K562 (cell line): ENCODE results near the gene SLC25A1. TPM values are rescaled to one million over a fixed set of nuclear protein-coding genes. Genes with fewer than 3 reads are reported as not detected.

ENCODE experiments used
- ATF2 ChIP-seq: sonication (generic); formaldehyde crosslinking; IDR thresholded peaks from 2 replicates; pipeline ENCODE4 v1.8.1; 2022; ENCODE audit warnings: missing genetic modification reagents
- BHLHE40 ChIP-seq: IDR thresholded peaks from 2 replicates; pipeline ENCODE4 v1.6.1; 2011; ENCODE audit warnings: low read length, improper control_type of control experiment
- CLOCK ChIP-seq: fragments of 250-450 bp; sonication (Bioruptor Pico); IDR thresholded peaks from 2 replicates; pipeline ENCODE4 v1.4.0; 2020; ENCODE audit warnings: mild to moderate bottlenecking, moderate library complexity, borderline replicate concordance
- HDAC6 ChIP-seq: IDR thresholded peaks from 2 replicates; pipeline ENCODE4 v1.6.1; 2012; ENCODE audit warnings: low read depth, mild to moderate bottlenecking, control low read depth, inconsistent platforms, low read length, moderate library complexity
- HMGXB4 ChIP-seq: sonication (generic); formaldehyde crosslinking; IDR thresholded peaks from 2 replicates; pipeline ENCODE4 v1.8.1; 2023; ENCODE audit warnings: mild to moderate bottlenecking, missing genetic modification reagents
- KAT8 ChIP-seq: fragments of 450-650 bp; IDR thresholded peaks from 2 replicates; pipeline ENCODE4 v1.6.1; 2016; ENCODE audit warnings: low read depth, mild to moderate bottlenecking
- PHB2 ChIP-seq: fragments of 450-650 bp; IDR thresholded peaks from 2 replicates; pipeline ENCODE4 v1.6.1; 2017; ENCODE audit warnings: low read depth
- RBM17 ChIP-seq: fragments of 200-400 bp; formaldehyde crosslinking; IDR thresholded peaks from 2 replicates; pipeline ENCODE4 v1.6.1; 2017; ENCODE audit warnings: low read depth, mild to moderate bottlenecking, low read length, borderline replicate concordance
- SOX6 ChIP-seq: fragments of 450-650 bp; IDR thresholded peaks from 2 replicates; pipeline ENCODE4 v1.6.1; 2014; ENCODE audit warnings: mild to moderate bottlenecking
- STAG1 ChIP-seq: sonication (generic); formaldehyde crosslinking; IDR thresholded peaks from 2 replicates; pipeline ENCODE4 v1.5.0; 2020; ENCODE audit warnings: missing genetic modification reagents, borderline replicate concordance
- SUPT5H ChIP-seq: fragments of 450-650 bp; IDR thresholded peaks from 2 replicates; pipeline ENCODE4 v1.6.1; 2016
- ZNF212 ChIP-seq: fragments of 450-650 bp; formaldehyde crosslinking; IDR thresholded peaks from 2 replicates; pipeline ENCODE4 v1.4.0; 2020; ENCODE audit warnings: mild to moderate bottlenecking
- ZNF316 ChIP-seq: fragments of 450-650 bp; IDR thresholded peaks from 2 replicates; pipeline ENCODE4 v1.6.1; 2016
- polyA plus RNA-seq, 8 experiments: library from polyadenylated mRNA; depleted of rRNA in 4 of 8; stranded (reverse) in 5 of 8; unstranded in 3 of 8; fragments of >200 nt; fragmentation: Nextera tagmentation in 2 of 8; fragmentation: Illumina TruSeq in 1 of 8; extraction: Ambion mirVana in 2 of 8; extraction: Trizol in 1 of 8; gene quantifications; 2 replicates each; pipeline versions ENCODE4 v1.2.1 to v1.2.3, GENCODE V29; 2011 to 2014; ENCODE audit warnings: inconsistent platforms in 1 of 8, missing spikeins in 1 of 8
- total RNA-seq, 7 experiments: library from RNA; depleted of rRNA in 6 of 7; stranded (reverse); fragments of >200 nt in 6 of 7; fragmentation: Illumina TruSeq in 2 of 7; extraction: Trizol in 2 of 7; gene quantifications; 2 replicates each; pipeline versions ENCODE4 v1.2.1 to v1.2.3, GENCODE V29; 2011 to 2021; ENCODE audit warnings: low replicate concordance in 1 of 7
- TF ChIP-seq, protein P1 (sequence below): sonication (generic); formaldehyde crosslinking; IDR thresholded peaks from 2 replicates; pipeline ENCODE4 v1.8.0; 2022; ENCODE audit warnings: missing genetic modification reagents, mild to moderate bottlenecking, borderline replicate concordance
- TF ChIP-seq, protein P2 (sequence below): fragments of 250-450 bp; sonication (Bioruptor Pico); IDR thresholded peaks from 2 replicates; pipeline ENCODE4 v1.9.0; 2021; ENCODE audit warnings: mild to moderate bottlenecking, inconsistent platforms
- TF ChIP-seq, protein P3 (sequence below): fragments of 250-450 bp; sonication (Bioruptor Pico); IDR thresholded peaks from 2 replicates; pipeline ENCODE4 v1.5.0; 2020; ENCODE audit warnings: mild to moderate bottlenecking, borderline replicate concordance

Gene SLC25A1
- total and polyA plus RNA-seq, 9 of the 15 experiments (the other 6 are each of a cell fraction or from before 2014, with no cell fraction given) = 11.0 to 408 (median 110) TPM

GRCh38 chr22:19194766-19195536 is 16.4 kb upstream of the SLC25A1 start (continued):
- TF ChIP-seq HDAC6 (0 out of 2 replicates have a peak, but pooled peaks have one; percentile 55), STAG1 (CRISPR knock-in tag) (0 out of 2 replicates have a peak, but pooled peaks have one; percentile 26), KAT8 (no peak), RBM17 (no peak), HMGXB4 (CRISPR knock-in tag) (no peak), SOX6 (no peak), ZNF212 (CRISPR knock-in tag) (no peak), BHLHE40 (no peak), CLOCK (CRISPR knock-in tag) (0 out of 2 replicates have a peak, but pooled peaks have one; percentile 5), SUPT5H (no peak), PHB2 (no peak), ZNF316 (peak; percentile 11; the same call in 1 of the 2 replicates), ATF2 (CRISPR knock-in tag) (peak; percentile 7; the same call in 1 of the 2 replicates)
- TF ChIP-seq, protein P1, sequence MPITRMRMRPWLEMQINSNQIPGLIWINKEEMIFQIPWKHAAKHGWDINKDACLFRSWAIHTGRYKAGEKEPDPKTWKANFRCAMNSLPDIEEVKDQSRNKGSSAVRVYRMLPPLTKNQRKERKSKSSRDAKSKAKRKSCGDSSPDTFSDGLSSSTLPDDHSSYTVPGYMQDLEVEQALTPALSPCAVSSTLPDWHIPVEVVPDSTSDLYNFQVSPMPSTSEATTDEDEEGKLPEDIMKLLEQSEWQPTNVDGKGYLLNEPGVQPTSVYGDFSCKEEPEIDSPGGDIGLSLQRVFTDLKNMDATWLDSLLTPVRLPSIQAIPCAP (CRISPR knock-in tag) = no peak
- TF ChIP-seq, protein P2, sequence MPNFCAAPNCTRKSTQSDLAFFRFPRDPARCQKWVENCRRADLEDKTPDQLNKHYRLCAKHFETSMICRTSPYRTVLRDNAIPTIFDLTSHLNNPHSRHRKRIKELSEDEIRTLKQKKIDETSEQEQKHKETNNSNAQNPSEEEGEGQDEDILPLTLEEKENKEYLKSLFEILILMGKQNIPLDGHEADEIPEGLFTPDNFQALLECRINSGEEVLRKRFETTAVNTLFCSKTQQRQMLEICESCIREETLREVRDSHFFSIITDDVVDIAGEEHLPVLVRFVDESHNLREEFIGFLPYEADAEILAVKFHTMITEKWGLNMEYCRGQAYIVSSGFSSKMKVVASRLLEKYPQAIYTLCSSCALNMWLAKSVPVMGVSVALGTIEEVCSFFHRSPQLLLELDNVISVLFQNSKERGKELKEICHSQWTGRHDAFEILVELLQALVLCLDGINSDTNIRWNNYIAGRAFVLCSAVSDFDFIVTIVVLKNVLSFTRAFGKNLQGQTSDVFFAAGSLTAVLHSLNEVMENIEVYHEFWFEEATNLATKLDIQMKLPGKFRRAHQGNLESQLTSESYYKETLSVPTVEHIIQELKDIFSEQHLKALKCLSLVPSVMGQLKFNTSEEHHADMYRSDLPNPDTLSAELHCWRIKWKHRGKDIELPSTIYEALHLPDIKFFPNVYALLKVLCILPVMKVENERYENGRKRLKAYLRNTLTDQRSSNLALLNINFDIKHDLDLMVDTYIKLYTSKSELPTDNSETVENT (CRISPR knock-in tag) = 0 out of 2 replicates have a peak, but pooled peaks have one; percentile 34
- TF ChIP-seq, protein P3, sequence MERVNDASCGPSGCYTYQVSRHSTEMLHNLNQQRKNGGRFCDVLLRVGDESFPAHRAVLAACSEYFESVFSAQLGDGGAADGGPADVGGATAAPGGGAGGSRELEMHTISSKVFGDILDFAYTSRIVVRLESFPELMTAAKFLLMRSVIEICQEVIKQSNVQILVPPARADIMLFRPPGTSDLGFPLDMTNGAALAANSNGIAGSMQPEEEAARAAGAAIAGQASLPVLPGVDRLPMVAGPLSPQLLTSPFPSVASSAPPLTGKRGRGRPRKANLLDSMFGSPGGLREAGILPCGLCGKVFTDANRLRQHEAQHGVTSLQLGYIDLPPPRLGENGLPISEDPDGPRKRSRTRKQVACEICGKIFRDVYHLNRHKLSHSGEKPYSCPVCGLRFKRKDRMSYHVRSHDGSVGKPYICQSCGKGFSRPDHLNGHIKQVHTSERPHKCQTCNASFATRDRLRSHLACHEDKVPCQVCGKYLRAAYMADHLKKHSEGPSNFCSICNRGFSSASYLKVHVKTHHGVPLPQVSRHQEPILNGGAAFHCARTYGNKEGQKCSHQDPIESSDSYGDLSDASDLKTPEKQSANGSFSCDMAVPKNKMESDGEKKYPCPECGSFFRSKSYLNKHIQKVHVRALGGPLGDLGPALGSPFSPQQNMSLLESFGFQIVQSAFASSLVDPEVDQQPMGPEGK (CRISPR knock-in tag) = no peak
